Liver (tissue), 3 donors: ENCODE measurements around the gene NXPE2.

Experiments used
- FOXA1 ChIP-seq: IDR thresholded peaks from 2 replicates; pipeline ENCODE4 v1.6.1; 2016; ENCODE audit warnings: antibody characterized with exemption
- GABPA ChIP-seq, 2 donors: IDR thresholded peaks in 1 of 2; conservative IDR thresholded peaks in 1 of 2; 2 replicates each; pipeline ENCODE4 v1.6.1; 2016; ENCODE audit warnings: antibody characterized with exemption in 2 of 2, mild to moderate bottlenecking in 1 of 2, moderate library complexity in 1 of 2
- JUND ChIP-seq, 2 donors: IDR thresholded peaks; 2 replicates each; pipeline ENCODE4 v1.6.1; 2016; ENCODE audit warnings: antibody characterized with exemption in 2 of 2
- NR2F2 ChIP-seq: IDR thresholded peaks from 2 replicates; pipeline ENCODE4 v1.6.1; 2016; ENCODE audit warnings: antibody characterized with exemption
- RAD21 ChIP-seq, 2 donors: IDR thresholded peaks; 2 replicates each; pipeline ENCODE4 v1.6.1; 2016; ENCODE audit warnings: antibody characterized with exemption in 2 of 2, mild to moderate bottlenecking in 2 of 2
- RXRA ChIP-seq, 2 donors: IDR thresholded peaks; 2 replicates each; pipeline ENCODE4 v1.6.1; 2017 to 2018; ENCODE audit warnings: antibody characterized with exemption in 2 of 2, mild to moderate bottlenecking in 1 of 2
- TAF1 ChIP-seq: conservative IDR thresholded peaks from 2 replicates; pipeline ENCODE4 v1.6.1; 2016; ENCODE audit warnings: antibody characterized with exemption, mild to moderate bottlenecking
- TF ChIP-seq, protein P1 (sequence below): fragments of 150-350 bp; IDR thresholded peaks from 2 replicates; pipeline ENCODE4 v1.5.1; 2017; ENCODE audit warnings: improper control_type of control experiment, low read depth, low read length; ENCODE audit not compliant: missing input control
- TF ChIP-seq, protein P2 (sequence below): IDR thresholded peaks from 2 replicates; pipeline ENCODE4 v1.6.1; 2016; ENCODE audit warnings: antibody characterized with exemption, mild to moderate bottlenecking
- TF ChIP-seq, protein P3 (sequence below): IDR thresholded peaks from 2 replicates; pipeline ENCODE4 v1.6.1; 2016; ENCODE audit warnings: antibody characterized with exemption
- donor health status: healthy.
- donor health status: healthy.

DNA sequence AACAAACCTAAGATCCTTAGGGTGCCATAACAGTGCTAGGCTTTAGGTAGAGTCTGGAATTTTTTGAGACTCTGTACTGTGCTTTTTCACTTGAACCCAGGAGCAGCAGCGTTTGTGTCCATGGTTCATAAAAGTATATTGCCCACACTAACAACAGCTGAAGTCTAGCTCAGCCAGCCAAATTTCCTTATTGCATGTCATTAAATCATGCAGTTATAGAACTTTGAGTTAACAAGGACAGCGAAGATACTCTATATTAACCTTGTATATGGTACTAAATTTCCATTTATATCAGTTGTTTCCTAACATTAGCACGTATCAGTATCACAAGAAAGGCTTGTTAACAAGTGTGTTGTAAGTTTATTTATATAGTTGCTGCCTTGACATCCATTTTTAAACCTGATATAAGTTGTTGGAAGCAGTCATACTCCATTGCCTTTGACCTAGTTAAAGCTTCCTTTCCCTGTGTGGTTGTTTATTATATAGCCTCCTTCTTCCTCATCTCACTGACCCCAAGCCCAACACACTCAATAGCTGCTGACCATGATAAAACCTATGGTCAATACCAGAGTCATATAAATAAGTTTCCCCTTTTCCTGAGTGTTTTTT is 46.7 kb downstream of the NXPE2 start:
- TF ChIP-seq, protein P1, sequence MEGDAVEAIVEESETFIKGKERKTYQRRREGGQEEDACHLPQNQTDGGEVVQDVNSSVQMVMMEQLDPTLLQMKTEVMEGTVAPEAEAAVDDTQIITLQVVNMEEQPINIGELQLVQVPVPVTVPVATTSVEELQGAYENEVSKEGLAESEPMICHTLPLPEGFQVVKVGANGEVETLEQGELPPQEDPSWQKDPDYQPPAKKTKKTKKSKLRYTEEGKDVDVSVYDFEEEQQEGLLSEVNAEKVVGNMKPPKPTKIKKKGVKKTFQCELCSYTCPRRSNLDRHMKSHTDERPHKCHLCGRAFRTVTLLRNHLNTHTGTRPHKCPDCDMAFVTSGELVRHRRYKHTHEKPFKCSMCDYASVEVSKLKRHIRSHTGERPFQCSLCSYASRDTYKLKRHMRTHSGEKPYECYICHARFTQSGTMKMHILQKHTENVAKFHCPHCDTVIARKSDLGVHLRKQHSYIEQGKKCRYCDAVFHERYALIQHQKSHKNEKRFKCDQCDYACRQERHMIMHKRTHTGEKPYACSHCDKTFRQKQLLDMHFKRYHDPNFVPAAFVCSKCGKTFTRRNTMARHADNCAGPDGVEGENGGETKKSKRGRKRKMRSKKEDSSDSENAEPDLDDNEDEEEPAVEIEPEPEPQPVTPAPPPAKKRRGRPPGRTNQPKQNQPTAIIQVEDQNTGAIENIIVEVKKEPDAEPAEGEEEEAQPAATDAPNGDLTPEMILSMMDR, result no peak
- TF ChIP-seq RAD21 (IDR thresholded peaks at IDR 0.05) (no peak), JUND (IDR thresholded peaks at IDR 0.05) (no peak), TAF1 (no peak), GABPA (IDR thresholded peaks at IDR 0.05 in 1 of 2, conservative IDR thresholded peaks at IDR 0.05 in 1 of 2) (no peak), FOXA1 (no peak), NR2F2 (no peak), RXRA (IDR thresholded peaks at IDR 0.05) (no peak)
- TF ChIP-seq, protein P2, sequence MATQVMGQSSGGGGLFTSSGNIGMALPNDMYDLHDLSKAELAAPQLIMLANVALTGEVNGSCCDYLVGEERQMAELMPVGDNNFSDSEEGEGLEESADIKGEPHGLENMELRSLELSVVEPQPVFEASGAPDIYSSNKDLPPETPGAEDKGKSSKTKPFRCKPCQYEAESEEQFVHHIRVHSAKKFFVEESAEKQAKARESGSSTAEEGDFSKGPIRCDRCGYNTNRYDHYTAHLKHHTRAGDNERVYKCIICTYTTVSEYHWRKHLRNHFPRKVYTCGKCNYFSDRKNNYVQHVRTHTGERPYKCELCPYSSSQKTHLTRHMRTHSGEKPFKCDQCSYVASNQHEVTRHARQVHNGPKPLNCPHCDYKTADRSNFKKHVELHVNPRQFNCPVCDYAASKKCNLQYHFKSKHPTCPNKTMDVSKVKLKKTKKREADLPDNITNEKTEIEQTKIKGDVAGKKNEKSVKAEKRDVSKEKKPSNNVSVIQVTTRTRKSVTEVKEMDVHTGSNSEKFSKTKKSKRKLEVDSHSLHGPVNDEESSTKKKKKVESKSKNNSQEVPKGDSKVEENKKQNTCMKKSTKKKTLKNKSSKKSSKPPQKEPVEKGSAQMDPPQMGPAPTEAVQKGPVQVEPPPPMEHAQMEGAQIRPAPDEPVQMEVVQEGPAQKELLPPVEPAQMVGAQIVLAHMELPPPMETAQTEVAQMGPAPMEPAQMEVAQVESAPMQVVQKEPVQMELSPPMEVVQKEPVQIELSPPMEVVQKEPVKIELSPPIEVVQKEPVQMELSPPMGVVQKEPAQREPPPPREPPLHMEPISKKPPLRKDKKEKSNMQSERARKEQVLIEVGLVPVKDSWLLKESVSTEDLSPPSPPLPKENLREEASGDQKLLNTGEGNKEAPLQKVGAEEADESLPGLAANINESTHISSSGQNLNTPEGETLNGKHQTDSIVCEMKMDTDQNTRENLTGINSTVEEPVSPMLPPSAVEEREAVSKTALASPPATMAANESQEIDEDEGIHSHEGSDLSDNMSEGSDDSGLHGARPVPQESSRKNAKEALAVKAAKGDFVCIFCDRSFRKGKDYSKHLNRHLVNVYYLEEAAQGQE, result no peak
- TF ChIP-seq, protein P3, sequence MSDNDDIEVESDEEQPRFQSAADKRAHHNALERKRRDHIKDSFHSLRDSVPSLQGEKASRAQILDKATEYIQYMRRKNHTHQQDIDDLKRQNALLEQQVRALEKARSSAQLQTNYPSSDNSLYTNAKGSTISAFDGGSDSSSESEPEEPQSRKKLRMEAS, result no peak
